H9 (cell line): ENCODE results near the gene IGIP. TPM values are rescaled to one million over a fixed set of nuclear protein-coding genes. Genes with fewer than 3 reads are reported as not detected.

Experiments
- DNase-seq: peaks from one replicate; pipeline ENCODE4 v3.0.0-alpha.2; 2017
- H2AFZ ChIP-seq: one replicate; pipeline ENCODE4 v1.6.1; 2013; ENCODE audit warnings: mild to moderate bottlenecking, low read length, control low read depth, moderate library complexity
- H2AK5ac ChIP-seq: 2 replicates; pipeline ENCODE4 v1.6.1; 2013; ENCODE audit warnings: low read length, control low read depth, mixed read lengths; ENCODE audit not compliant: insufficient read length
- H2BK120ac ChIP-seq: one replicate; pipeline ENCODE4 v1.6.1; 2013; ENCODE audit warnings: low read depth, mild to moderate bottlenecking, low read length, control low read depth, inconsistent platforms; ENCODE audit not compliant: poor library complexity, severe bottlenecking
- H2BK12ac ChIP-seq: 2 replicates; pipeline ENCODE4 v1.6.1; 2013; ENCODE audit warnings: low read length, control low read depth, mixed read lengths, low read depth; ENCODE audit not compliant: insufficient read length
- H2BK15ac ChIP-seq: 2 replicates; pipeline ENCODE4 v1.6.1; 2013; ENCODE audit warnings: low read depth, low read length, control low read depth
- H2BK20ac ChIP-seq: one replicate; pipeline ENCODE4 v1.6.1; 2013; ENCODE audit warnings: low read depth, mild to moderate bottlenecking, low read length, control low read depth, inconsistent platforms; ENCODE audit not compliant: poor library complexity, severe bottlenecking
- H2BK5ac ChIP-seq: 2 replicates; pipeline ENCODE4 v1.6.1; 2013; ENCODE audit warnings: low read length, control low read depth, mixed read lengths; ENCODE audit not compliant: insufficient read length
- H3K14ac ChIP-seq: 2 replicates; pipeline ENCODE4 v1.6.1; 2013; ENCODE audit warnings: low read length, control low read depth; ENCODE audit not compliant: insufficient read depth
- H3K18ac ChIP-seq: 2 replicates; pipeline ENCODE4 v1.6.1; 2013; ENCODE audit warnings: low read depth, mild to moderate bottlenecking, mixed read lengths, low read length, control low read depth; ENCODE audit not compliant: insufficient read length
- H3K23ac ChIP-seq: 2 replicates; pipeline ENCODE4 v1.6.1; 2013; ENCODE audit warnings: low read length, control low read depth, mixed read lengths, low read depth; ENCODE audit not compliant: insufficient read length
- H3K23me2 ChIP-seq: 2 replicates; pipeline ENCODE4 v1.6.1; 2013; ENCODE audit warnings: low read depth, mild to moderate bottlenecking, mixed read lengths, low read length, control low read depth; ENCODE audit not compliant: insufficient read length, poor library complexity, severe bottlenecking
- H3K27ac ChIP-seq: 2 replicates; pipeline ENCODE4 v1.5.1; 2013; ENCODE audit warnings: low read length, control low read depth, mixed read lengths, low read depth; ENCODE audit not compliant: insufficient read length
- H3K27me3 ChIP-seq: 2 replicates; pipeline ENCODE4 v1.6.1; 2013; ENCODE audit warnings: low read length, control low read depth, inconsistent platforms; ENCODE audit not compliant: insufficient read depth
- H3K4ac ChIP-seq: 2 replicates; pipeline ENCODE4 v1.6.1; 2013; ENCODE audit warnings: low read depth, mild to moderate bottlenecking, control low read depth, inconsistent platforms, low read length, moderate library complexity
- H3K4me1 ChIP-seq: 2 replicates; pipeline ENCODE4 v1.6.1; 2013; ENCODE audit warnings: low read length, control low read depth, inconsistent platforms; ENCODE audit not compliant: insufficient read depth
- H3K4me2 ChIP-seq: 2 replicates; pipeline ENCODE4 v1.6.1; 2013; ENCODE audit warnings: low read length, control low read depth, mixed read lengths; ENCODE audit not compliant: insufficient read length, insufficient read depth
- H3K56ac ChIP-seq: 2 replicates; pipeline ENCODE4 v1.6.1; 2013; ENCODE audit warnings: low read depth, mild to moderate bottlenecking, mixed read lengths, low read length, control low read depth; ENCODE audit not compliant: insufficient read length
- H3K79me1 ChIP-seq: 2 replicates; pipeline ENCODE4 v1.6.1; 2013; ENCODE audit warnings: low read depth, mild to moderate bottlenecking, moderate library complexity, low read length, control low read depth, inconsistent platforms; ENCODE audit not compliant: insufficient read depth, poor library complexity, severe bottlenecking
- H3K79me2 ChIP-seq: 2 replicates; pipeline ENCODE4 v1.6.1; 2013; ENCODE audit warnings: low read length, control low read depth, inconsistent platforms; ENCODE audit not compliant: insufficient read depth
- H3K9ac ChIP-seq: 2 replicates; pipeline ENCODE4 v1.6.1; 2013; ENCODE audit warnings: low read length, control low read depth, mixed read lengths; ENCODE audit not compliant: insufficient read length; ENCODE audit errors: extremely low read depth
- H3K9me3 ChIP-seq: one replicate; pipeline ENCODE4 v1.6.1; 2013; ENCODE audit warnings: low read depth, low read length, inconsistent platforms; ENCODE audit not compliant: control insufficient read depth
- H3T11ph ChIP-seq: one replicate; pipeline ENCODE4 v1.6.1; 2013; ENCODE audit warnings: mild to moderate bottlenecking, low read length, control low read depth, inconsistent platforms
- H4K20me1 ChIP-seq: one replicate; pipeline ENCODE4 v1.6.1; 2013; ENCODE audit not compliant: control insufficient read depth, insufficient read length, insufficient read depth
- H4K5ac ChIP-seq: 2 replicates; pipeline ENCODE4 v1.6.1; 2013; ENCODE audit warnings: low read depth, mild to moderate bottlenecking, mixed read lengths, low read length, control low read depth; ENCODE audit not compliant: insufficient read length
- H4K8ac ChIP-seq: replicated peaks from 2 replicates; pipeline ENCODE4 v1.6.1; 2013; ENCODE audit warnings: low read length, control low read depth, mixed read lengths, low read depth; ENCODE audit not compliant: insufficient read length
- H4K91ac ChIP-seq: 2 replicates; pipeline ENCODE4 v1.6.1; 2013; ENCODE audit warnings: low read depth, mild to moderate bottlenecking, moderate library complexity, mixed read lengths, low read length, control low read depth; ENCODE audit not compliant: insufficient read length
- H3K27ac Mint-ChIP-seq, 3 experiments: 2 replicates in 2 of 3; 3 replicates in 1 of 3; pipeline ENCODE4 v1.8.0; 2020 to 2021; ENCODE audit warnings: mixed read lengths in 3 of 3, mild to moderate bottlenecking in 1 of 3, moderate library complexity in 1 of 3
- H3K27me3 Mint-ChIP-seq: 2 replicates; pipeline ENCODE4 v1.8.0; 2021; ENCODE audit warnings: low read depth, mild to moderate bottlenecking, moderate library complexity, mixed read lengths
- H3K36me3 Mint-ChIP-seq, 3 experiments: 2 replicates in 2 of 3; 3 replicates in 1 of 3; pipeline ENCODE4 v1.8.0; 2020 to 2021; ENCODE audit warnings: low read depth in 3 of 3, mixed read lengths in 3 of 3; ENCODE audit not compliant: insufficient read depth in 1 of 3
- H3K4me1 Mint-ChIP-seq, 2 experiments: 2 replicates each; pipeline ENCODE4 v1.8.0; 2020; ENCODE audit warnings: mixed read lengths in 2 of 2
- H3K4me3 Mint-ChIP-seq, 2 experiments: 2 replicates in 1 of 2; 3 replicates in 1 of 2; pipeline ENCODE4 v1.8.0; 2020 to 2021; ENCODE audit warnings: mild to moderate bottlenecking in 2 of 2, mixed read lengths in 2 of 2, moderate library complexity in 1 of 2
- H3K9me3 Mint-ChIP-seq, 2 experiments: 2 replicates in 1 of 2; 3 replicates in 1 of 2; pipeline ENCODE4 v1.8.0; 2020; ENCODE audit warnings: mild to moderate bottlenecking in 2 of 2, mixed read lengths in 2 of 2, moderate library complexity in 1 of 2
- WGBS: extraction: QIAGEN DNeasy Blood & Tissue Kit; methylation state at CpG from one replicate; pipeline ENCODE4 v1.1.7; 2013; ENCODE audit warnings: missing lambda C conversion rate, low lambda C conversion rate, mixed read lengths; ENCODE audit not compliant: insufficient read length; ENCODE audit errors: extremely low coverage; 5-methylcytosine and 5-hydroxymethylcytosine counted together
- total RNA-seq: library from RNA; stranded (reverse); gene quantifications from 2 replicates; pipeline ENCODE4 v1.2.1, GENCODE V29; 2021
- TF ChIP-seq, protein P1 (sequence below): fragments of 200-600 bp; sonication (generic); conservative IDR thresholded peaks from 3 replicates; pipeline ENCODE4 v1.8.0; 2021; ENCODE audit warnings: antibody characterized with exemption, mild to moderate bottlenecking

Gene IGIP
- total RNA-seq, 1 experiment from 2014 or later, result 0.52 TPM

- no peak overlapping the region for H2AFZ ChIP-seq
- no peaks in the 10 kb centered on the region for H4K20me1 ChIP-seq
- no peak overlapping the region for H3K4ac ChIP-seq
- no peak overlapping the region for H4K91ac ChIP-seq
- H3K14ac ChIP-seq, result no peak overlapping the region
- no peak overlapping the region for H4K8ac ChIP-seq
- no peak overlapping the region for H2AK5ac ChIP-seq
- no peak overlapping the region for H3K56ac ChIP-seq
- H3K9me3 ChIP-seq, result no peaks in the 10 kb centered on the region
- no peak overlapping the region for H2BK20ac ChIP-seq
- no peak overlapping the region for H2BK120ac ChIP-seq
- Mint-ChIP-seq H3K36me3 (no peaks in the 10 kb centered on the region), H3K4me1 (no peaks in the 10 kb centered on the region), H3K27me3 (peaks cover 13% of the 10 kb centered on the region), H3K27ac (no peak overlapping the region), H3K9me3 (no peaks in the 10 kb centered on the region), H3K4me3 (no peak overlapping the region)
- H3K27ac ChIP-seq, result no peak overlapping the region
- no peak overlapping the region for H2BK12ac ChIP-seq
- H3K4me1 ChIP-seq, result no peaks in the 10 kb centered on the region; the same call in 1 of the 2 replicates
- no peaks in the 10 kb centered on the region for H3K79me2 ChIP-seq
- H2BK5ac ChIP-seq, result no peak overlapping the region
- no CpG with 5 or more reads among the region's 2 CpGs for WGBS
- no peak for DNase-seq
- no peaks in the 10 kb centered on the region for H3K79me1 ChIP-seq
- no peak overlapping the region for H3T11ph ChIP-seq
- H3K23me2 ChIP-seq, result no peaks in the 10 kb centered on the region
- H3K27me3 ChIP-seq, result no peaks in the 10 kb centered on the region
- TF ChIP-seq, protein P1, sequence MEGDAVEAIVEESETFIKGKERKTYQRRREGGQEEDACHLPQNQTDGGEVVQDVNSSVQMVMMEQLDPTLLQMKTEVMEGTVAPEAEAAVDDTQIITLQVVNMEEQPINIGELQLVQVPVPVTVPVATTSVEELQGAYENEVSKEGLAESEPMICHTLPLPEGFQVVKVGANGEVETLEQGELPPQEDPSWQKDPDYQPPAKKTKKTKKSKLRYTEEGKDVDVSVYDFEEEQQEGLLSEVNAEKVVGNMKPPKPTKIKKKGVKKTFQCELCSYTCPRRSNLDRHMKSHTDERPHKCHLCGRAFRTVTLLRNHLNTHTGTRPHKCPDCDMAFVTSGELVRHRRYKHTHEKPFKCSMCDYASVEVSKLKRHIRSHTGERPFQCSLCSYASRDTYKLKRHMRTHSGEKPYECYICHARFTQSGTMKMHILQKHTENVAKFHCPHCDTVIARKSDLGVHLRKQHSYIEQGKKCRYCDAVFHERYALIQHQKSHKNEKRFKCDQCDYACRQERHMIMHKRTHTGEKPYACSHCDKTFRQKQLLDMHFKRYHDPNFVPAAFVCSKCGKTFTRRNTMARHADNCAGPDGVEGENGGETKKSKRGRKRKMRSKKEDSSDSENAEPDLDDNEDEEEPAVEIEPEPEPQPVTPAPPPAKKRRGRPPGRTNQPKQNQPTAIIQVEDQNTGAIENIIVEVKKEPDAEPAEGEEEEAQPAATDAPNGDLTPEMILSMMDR, result no peak
- no peak overlapping the region for H2BK15ac ChIP-seq
- H3K9ac ChIP-seq, result no peak overlapping the region
- H4K5ac ChIP-seq, result no peak overlapping the region
- no peak overlapping the region for H3K23ac ChIP-seq
- H3K4me2 ChIP-seq, result no peak overlapping the region
- H3K18ac ChIP-seq, result no peak overlapping the region
These were observed 42.6 kb downstream of the IGIP start for GRCh38 chr5:140168371-140168770.
